Pancreas (tissue), 10 donors: ENCODE results near the gene PCBP2. TPM values are rescaled to one million over a fixed set of nuclear protein-coding genes. Genes with fewer than 3 reads are reported as not detected.
"Not testable (repeated sequence)": the region's sequence is repeated elsewhere in the genome, so short reads cannot be mapped to it uniquely, and the experiment has no call there.

Experiments
- ATAC-seq, 4 donors: fragments of 200-7000 bp; cut with Tn5 transposase; one replicate each; pipeline versions ENCODE4 v1.8.0 to v1.9.1; 2020; ENCODE audit warnings: mild to moderate bottlenecking in 4 of 4, moderate library complexity in 4 of 4
- DNase-seq, 6 donors: peaks; one replicate each; pipeline ENCODE4 v3.0.0-alpha.2; 2020
- FAIRE-seq: peaks from 2 replicates; lab custom pipeline; 2012; peaks lifted over from hg19 to GRCh38; lab: Jason Lieb, UNC
- H3K27ac ChIP-seq, 4 donors: fragments of 200-600 bp; sonication (generic); 1 replicate in 3 of 4; 2 replicates in 1 of 4; pipeline versions ENCODE4 v1.5.0 to v1.8.0; 2020
- H3K27me3 ChIP-seq, 4 donors: fragments of 200-600 bp; one replicate each; pipeline ENCODE4 v1.8.0; 2021
- H3K36me3 ChIP-seq, 3 donors: fragments of 200-600 bp; sonication (generic) in 1 of 3; one replicate each; pipeline versions ENCODE4 v1.5.0 to v1.8.0; 2020 to 2021
- H3K4me1 ChIP-seq, 3 donors: fragments of 200-600 bp; one replicate each; pipeline ENCODE4 v1.8.0; 2021
- H3K4me3 ChIP-seq, 4 donors: fragments of 200-600 bp; sonication (generic) in 2 of 4; one replicate each; pipeline versions ENCODE4 v1.5.0 to v1.8.0; 2020 to 2021
- H3K9me3 ChIP-seq, 4 donors: fragments of 200-600 bp; one replicate each; pipeline ENCODE4 v1.8.0; 2021
- CTCF ChIP-seq, 4 donors: fragments of 200-600 bp; sonication (generic) in 3 of 4; IDR thresholded peaks; one replicate each; pipeline versions ENCODE4 v1.5.0 to v1.8.0; 2021; ENCODE audit warnings: antibody characterized with exemption in 4 of 4
- WGBS, 2 donors: extraction: QIAGEN DNeasy Blood & Tissue Kit; methylation state at CpG; one replicate each; pipeline ENCODE4 v1.1.7; 2013; 5-methylcytosine and 5-hydroxymethylcytosine counted together
- intact Hi-C, 3 donors: fragments of 100-400 bp; cut with DNase I; formaldehyde crosslinking; loops; one replicate each; pipeline versions ENCODE4 v1.11.1 to v1.14.2; 2022
- polyA plus RNA-seq, 2 donors: library from polyadenylated mRNA; stranded (reverse); fragments of 200-250 nt; gene quantifications; one replicate each; pipeline ENCODE4 v1.2.3, GENCODE V29; 2013
- total RNA-seq, 6 donors: library from RNA; stranded (reverse); fragmentation: NEBNext Ultra II Directional in 4 of 6; extraction: Animal tissue kit (Norgen Biotek cat#: 25700) in 4 of 6; gene quantifications; one replicate each; pipeline versions ENCODE4 v1.2.1 to v1.2.4, GENCODE V29; 2021 to 2023
- donor health status: healthy with polysubstance abuse.
- donor health status: DM: no; HTN: no; CAD: no; lungs with moderate emphysema.
- donor health status: DM: no; HTN: no; CAD: no.
- donor health status: control.
- donor health status: control.
- donor health status: Bipolar disorder and iron deficiency.
- donor health status: DM: yes; HTN: yes; CAD: no.
- donor health status: DM: no; HTN: no; CAD: no.
- donor health status: DM: no; HTN: no; CAD: no.
- donor health status: DM: yes; HTN: yes; CAD: no.

PCBP2 gene
- total and polyA plus RNA-seq, 8 donors = 266 to 608 (median 467) TPM

- TF ChIP-seq CTCF (IDR thresholded peaks at IDR 0.05) = no peak
- Histone ChIP-seq H3K36me3 (peaks cover 0 to 6% (median 0%) of the 10 kb centered on the region in 3 donors), H3K9me3 (no peaks in the 10 kb centered on the region), H3K4me1 (peaks cover 10 to 24% (median 16%) of the 10 kb centered on the region in 3 donors), H3K27ac (peak overlapping the region in 2 of 4 donors; percentile 6 to 30), H3K4me3 (no peak overlapping the region), H3K27me3 (no peaks in the 10 kb centered on the region)
- no peak for FAIRE-seq
- 53 to 62% methylated on average over 4 of the region's 4 CpGs for WGBS, 2 donors
- intact Hi-C loops = no loop called here
- peak in 1 of 6 donors; percentile 33 for DNase-seq
- no peak for ATAC-seq
Measured at GRCh38 chr12:53443955-53444354, 7.9 kb upstream of the PCBP2 start.

- peak overlapping the region in 2 of 4 donors; percentile 6 to 30 for H3K27ac ChIP-seq
- FAIRE-seq, H3K4me3 ChIP-seq, intact Hi-C loops, H3K36me3 ChIP-seq, ATAC-seq, H3K27me3 ChIP-seq, H3K9me3 ChIP-seq: not testable (repeated sequence)
- H3K4me1 ChIP-seq = peaks cover 10 to 24% (median 16%) of the 10 kb centered on the region in 3 donors
- DNase-seq = peak in 1 of 6 donors; percentile 28
- WGBS, 2 donors = 81 to 83% methylated on average over 11 of the region's 11 CpGs
Measured at GRCh38 chr12:53444593-53445325, 7.1 kb upstream of the PCBP2 start.

GRCh38 chr12:53450936-53451335, 966 bp upstream of the PCBP2 start:
- H3K4me1 ChIP-seq = peaks cover 7 to 15% (median 10%) of the 10 kb centered on the region in 3 donors
- no peaks in the 10 kb centered on the region for H3K9me3 ChIP-seq
- H3K36me3 ChIP-seq = peaks cover 5 to 21% (median 7%) of the 10 kb centered on the region in 3 donors
- no peak for TF ChIP-seq CTCF (IDR thresholded peaks at IDR 0.05)
- H3K4me3 ChIP-seq = no peak overlapping the region
- ATAC-seq (no peak), DNase-seq (no peak), FAIRE-seq (no peak)
- intact Hi-C loops = no loop called here
- no peaks in the 10 kb centered on the region for H3K27me3 ChIP-seq
- WGBS, 2 donors = 69 to 84% methylated on average over 7 of the region's 7 CpGs
- no peak overlapping the region for H3K27ac ChIP-seq

GRCh38 chr12:53452159-53453077, 516 bp downstream of the PCBP2 start:
- H3K27me3 ChIP-seq = no peaks in the 10 kb centered on the region
- peak overlapping the region; percentile 49 to 71 (median 62) for H3K4me3 ChIP-seq
- TF ChIP-seq CTCF (IDR thresholded peaks at IDR 0.05) = no peak
- H3K36me3 ChIP-seq = peaks cover 9 to 30% (median 20%) of the 10 kb centered on the region in 3 donors
- peak; percentile 72 to 83 (median 76) for ATAC-seq
- 0 to 1% methylated on average over 41 to 66 of the region's 82 CpGs for whole genome bisulfite sequencing, 2 donors
- intact Hi-C loops = no loop called here
- peaks cover 7 to 15% (median 10%) of the 10 kb centered on the region in 3 donors for H3K4me1 ChIP-seq
- H3K9me3 ChIP-seq = no peaks in the 10 kb centered on the region
- peak overlapping the region; percentile 69 to 94 (median 88) for H3K27ac ChIP-seq
- no peak for FAIRE-seq
- DNase-seq = peak; percentile 86 to 92 (median 88)

GRCh38 chr12:53453953-53454640, 2.2 kb downstream of the PCBP2 start:
- H3K27ac ChIP-seq = no peak overlapping the region
- TF ChIP-seq CTCF (IDR thresholded peaks at IDR 0.05) = no peak
- no peaks in the 10 kb centered on the region for H3K9me3 ChIP-seq
- DNase-seq = no peak
- WGBS, 2 donors = 11 to 15% methylated on average over 6 of the region's 6 CpGs
- peak overlapping the region in 1 of 4 donors; percentile 65 for H3K4me3 ChIP-seq
- intact Hi-C loops = no loop called here
- FAIRE-seq = no peak
- H3K27me3 ChIP-seq = no peaks in the 10 kb centered on the region
- peaks cover 7 to 15% (median 10%) of the 10 kb centered on the region in 3 donors for H3K4me1 ChIP-seq
- H3K36me3 ChIP-seq = peaks cover 15 to 47% (median 30%) of the 10 kb centered on the region in 3 donors
- ATAC-seq = no peak
